DND-41 (cell line): Measurements from ENCODE around the gene VIT.

Experiments
- ATAC-seq: fragments of 200-7000 bp; cut with Tn5 transposase; 3 replicates; pipeline ENCODE4 v1.9.1; 2021; ENCODE audit warnings: low read depth; ENCODE audit not compliant: insufficient read depth
- DNase-seq: peaks from one replicate; pipeline ENCODE4 v3.0.0-alpha.2; 2020
- H2AFZ ChIP-seq: 2 replicates; pipeline ENCODE4 v1.6.0; 2012; ENCODE audit warnings: low read depth, low read length
- H3K27ac ChIP-seq: 2 replicates; pipeline ENCODE4 v1.5.1; 2012; ENCODE audit warnings: low read length, inconsistent platforms
- H3K27me3 ChIP-seq: fragments of 200-600 bp; sonication (generic); 2 replicates; pipeline ENCODE4 v1.6.0; 2012; ENCODE audit warnings: low read length, mild to moderate bottlenecking, inconsistent platforms; ENCODE audit not compliant: insufficient read depth, poor library complexity
- H3K36me3 ChIP-seq: 2 replicates; pipeline ENCODE4 v1.5.1; 2012; ENCODE audit warnings: low read length, inconsistent platforms; ENCODE audit not compliant: insufficient read depth
- H3K4me1 ChIP-seq: 2 replicates; pipeline ENCODE4 v1.5.1; 2012; ENCODE audit warnings: mild to moderate bottlenecking, low read length; ENCODE audit not compliant: insufficient read depth
- H3K4me2 ChIP-seq: 2 replicates; pipeline ENCODE4 v1.6.0; 2012; ENCODE audit warnings: mild to moderate bottlenecking, moderate library complexity, low read length, inconsistent platforms; ENCODE audit not compliant: insufficient read depth
- H3K4me3 ChIP-seq, 2 experiments: fragments of 200-600 bp in 1 of 2; shearing (Covaris generic) in 1 of 2; 2 replicates each; pipeline ENCODE4 v1.5.1; 2012 to 2016; ENCODE audit warnings: inconsistent platforms in 2 of 2, low read length in 2 of 2, mild to moderate bottlenecking in 2 of 2, low read depth in 1 of 2, moderate library complexity in 1 of 2
- H3K79me2 ChIP-seq: 2 replicates; pipeline ENCODE4 v1.6.0; 2012; ENCODE audit warnings: low read length, inconsistent platforms; ENCODE audit not compliant: insufficient read depth
- H3K9ac ChIP-seq: 2 replicates; pipeline ENCODE4 v1.6.0; 2012; ENCODE audit warnings: low read depth, mild to moderate bottlenecking, inconsistent platforms, low read length, moderate library complexity
- H3K9me3 ChIP-seq: 2 replicates; pipeline ENCODE4 v1.5.1; 2012; ENCODE audit warnings: low read length, moderate library complexity, mild to moderate bottlenecking, inconsistent platforms; ENCODE audit not compliant: insufficient read depth, severe bottlenecking
- H4K20me1 ChIP-seq: 2 replicates; pipeline ENCODE4 v1.6.0; 2012; ENCODE audit warnings: low read length; ENCODE audit not compliant: insufficient read depth
- CTCF ChIP-seq: IDR thresholded peaks from 2 replicates; pipeline ENCODE4 v1.5.1; 2012; ENCODE audit warnings: borderline replicate concordance, low read length, moderate library complexity, mild to moderate bottlenecking; ENCODE audit not compliant: poor library complexity, severe bottlenecking; ENCODE audit errors: extremely low read depth
- EZH2 ChIP-seq: IDR thresholded peaks from 3 replicates; pipeline ENCODE4 v1.6.1; 2012; ENCODE audit warnings: borderline replicate concordance, low read depth, mild to moderate bottlenecking, moderate library complexity, low read length, inconsistent platforms; ENCODE audit not compliant: severe bottlenecking

VIT gene

GRCh38 chr2:36779462-36779861 lies 83.0 kb downstream of the VIT start:
- Histone ChIP-seq H3K27ac (no peak overlapping the region), H2AFZ (no peak overlapping the region), H3K9me3 (no peaks in the 10 kb centered on the region), H3K4me1 (peaks cover 5% of the 10 kb centered on the region), H3K27me3 (peaks cover 7% of the 10 kb centered on the region), H3K4me3 (no peak overlapping the region), H4K20me1 (no peaks in the 10 kb centered on the region), H3K9ac (no peak overlapping the region), H3K4me2 (no peak overlapping the region), H3K79me2 (no peaks in the 10 kb centered on the region), H3K36me3 (no peaks in the 10 kb centered on the region)
- TF ChIP-seq EZH2 = no peak
- TF ChIP-seq CTCF = no peak
- ATAC-seq = no peak
- no peak for DNase-seq

- no peak for DNase-seq
- no peak for TF ChIP-seq EZH2
- peak; percentile 87 for TF ChIP-seq CTCF
- peaks cover 5% of the 10 kb centered on the region for H3K4me1 ChIP-seq
These were observed 83.8 kb downstream of the VIT start for GRCh38 chr2:36780231-36780839.

DNA sequence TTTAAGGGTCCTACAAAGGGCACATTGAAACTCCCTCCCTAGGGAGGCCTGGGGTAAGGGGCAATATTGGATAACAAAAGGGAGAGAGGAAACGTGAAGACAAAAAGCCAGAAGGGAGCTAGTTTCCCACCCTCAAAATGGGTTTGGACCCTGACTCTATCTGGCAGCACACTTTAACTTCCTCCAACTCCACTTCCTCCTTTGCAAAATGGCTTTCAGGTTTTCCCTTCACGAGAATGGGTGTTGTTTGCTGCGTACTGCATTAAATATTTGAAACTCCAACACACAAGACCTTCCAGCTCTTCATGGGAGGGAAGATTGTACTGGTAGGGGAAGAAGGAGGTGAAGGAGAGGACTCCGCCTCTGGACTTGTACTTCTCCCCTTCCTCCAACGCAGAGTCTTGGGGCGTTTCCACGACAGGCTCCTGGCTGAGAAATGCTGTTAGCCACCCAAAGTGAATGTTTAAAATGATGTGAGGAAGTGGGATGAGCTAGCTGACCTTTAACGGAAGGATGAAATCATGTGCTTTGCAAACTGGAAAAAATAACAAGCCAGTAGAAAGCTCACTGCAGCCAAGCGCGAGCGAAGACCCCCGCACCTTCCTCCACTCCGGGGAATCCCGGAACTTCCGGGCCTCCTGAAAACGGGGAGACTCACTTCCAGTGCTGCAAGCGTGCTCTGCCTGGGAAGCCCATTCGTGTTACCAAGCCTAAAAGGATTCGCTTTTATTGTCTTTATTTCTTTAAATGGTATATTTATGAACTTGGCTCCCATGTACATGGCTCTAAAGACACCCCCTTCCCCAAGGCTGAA lies 85.6 kb downstream of the VIT start:
- no peak overlapping the region for H3K4me3 ChIP-seq
- H3K79me2 ChIP-seq = no peaks in the 10 kb centered on the region
- H4K20me1 ChIP-seq = no peaks in the 10 kb centered on the region
- H3K9me3 ChIP-seq = no peaks in the 10 kb centered on the region
- ATAC-seq (no peak), DNase-seq (no peak)
- TF ChIP-seq CTCF = no peak
- TF ChIP-seq EZH2 = no peak
- peaks cover 7% of the 10 kb centered on the region for H3K27me3 ChIP-seq
- H3K27ac ChIP-seq = no peak overlapping the region
- H3K4me2 ChIP-seq = no peak overlapping the region
- H3K4me1 ChIP-seq = peaks cover 5% of the 10 kb centered on the region
- no peak overlapping the region for H3K9ac ChIP-seq
- H2AFZ ChIP-seq = no peak overlapping the region
- H3K36me3 ChIP-seq = no peaks in the 10 kb centered on the region

More at GRCh38 chr2:36780231-36780839, 83.8 kb downstream of the VIT start:
- Histone ChIP-seq H3K27me3 (peaks cover 7% of the 10 kb centered on the region), H3K27ac (no peak overlapping the region), H3K9ac (no peak overlapping the region), H3K36me3 (no peaks in the 10 kb centered on the region), H3K9me3 (no peaks in the 10 kb centered on the region), H3K4me2 (peak overlapping the region; percentile 33; the same call in 1 of the 2 replicates), H3K4me3 (0 out of 4 replicates have a peak overlapping the region, but pooled peaks of 1 of the 2 experiments have one; percentile 2), H4K20me1 (no peaks in the 10 kb centered on the region), H2AFZ (no peak overlapping the region; the same call in 1 of the 2 replicates), H3K79me2 (no peaks in the 10 kb centered on the region)
- ATAC-seq = peak; percentile 70
